Measurements from ENCODE around the gene MOB1A.
"Not testable (repeated sequence)": the region's sequence is repeated elsewhere in the genome, so short reads cannot be mapped to it uniquely, and the experiment has no call there.

MOB1A gene

DNA sequence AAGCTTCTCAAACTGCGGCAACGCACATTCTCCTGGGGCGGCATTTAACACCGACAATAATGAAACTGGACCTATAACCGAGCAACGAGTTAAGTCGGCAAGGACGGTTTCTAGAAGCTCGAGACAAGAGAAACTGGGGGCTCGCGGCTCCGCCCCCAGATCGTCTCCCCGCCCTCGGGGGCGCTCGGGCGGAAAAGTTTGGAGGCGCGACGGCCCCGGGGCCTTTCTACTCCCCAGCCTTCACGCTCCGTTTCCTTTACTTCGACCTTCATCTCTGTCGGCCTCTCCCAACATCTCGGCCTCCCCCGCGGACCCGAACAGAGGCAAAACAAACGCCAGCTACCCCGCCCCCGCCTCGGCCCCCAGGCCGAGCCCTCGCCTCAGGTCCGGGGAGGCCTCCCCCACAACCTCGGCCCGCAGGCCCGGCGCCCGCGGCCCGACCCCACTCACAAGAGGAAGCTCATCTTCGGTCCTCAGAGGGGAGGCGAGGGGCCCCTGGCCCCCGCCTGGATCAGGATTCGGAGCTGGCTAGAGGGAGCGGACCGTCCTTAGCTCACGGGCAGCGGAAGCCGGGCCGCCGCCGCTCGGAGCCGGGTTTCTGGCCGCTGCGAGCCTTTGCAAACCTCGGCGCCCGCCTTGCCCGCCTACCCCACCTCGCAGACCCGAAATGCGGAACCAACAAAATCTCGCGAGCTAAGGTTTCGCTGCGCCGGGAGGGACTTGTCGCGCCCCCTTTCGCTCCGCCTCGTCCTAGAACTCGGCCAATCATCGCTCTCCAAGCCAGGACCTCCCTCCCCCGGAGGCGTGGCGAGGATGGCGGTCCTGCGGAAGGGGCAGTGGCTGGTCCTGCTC, at the start of gene MOB1A:
Gene MOB1A, minus strand, starts transcription at position 669 of the 852 bp plus-strand sequence. Its CDS starts 205 bp downstream, at position 464.
- peak; percentile 96 to 97 for DNase-seq

DNA sequence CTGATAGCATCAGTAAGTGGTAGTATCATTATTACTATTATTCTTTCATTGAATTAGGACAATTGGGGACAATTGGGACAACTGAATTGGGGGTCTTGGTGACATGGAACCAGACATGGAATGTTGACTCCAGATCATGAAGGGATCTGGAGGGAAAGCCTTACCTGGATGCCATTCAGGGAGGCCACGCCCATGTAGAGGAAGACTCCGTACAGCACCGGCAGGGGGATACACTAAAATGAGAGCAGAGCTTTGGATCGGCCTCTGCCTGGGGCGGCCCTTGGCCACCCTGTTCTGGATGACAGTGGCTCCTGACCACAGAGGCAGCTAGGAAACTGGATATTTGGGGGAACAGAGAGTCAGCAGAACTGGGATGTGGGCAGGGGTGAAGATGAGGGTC, 49.0 kb upstream of the MOB1A start:
- DNase-seq, result no peak

DNA sequence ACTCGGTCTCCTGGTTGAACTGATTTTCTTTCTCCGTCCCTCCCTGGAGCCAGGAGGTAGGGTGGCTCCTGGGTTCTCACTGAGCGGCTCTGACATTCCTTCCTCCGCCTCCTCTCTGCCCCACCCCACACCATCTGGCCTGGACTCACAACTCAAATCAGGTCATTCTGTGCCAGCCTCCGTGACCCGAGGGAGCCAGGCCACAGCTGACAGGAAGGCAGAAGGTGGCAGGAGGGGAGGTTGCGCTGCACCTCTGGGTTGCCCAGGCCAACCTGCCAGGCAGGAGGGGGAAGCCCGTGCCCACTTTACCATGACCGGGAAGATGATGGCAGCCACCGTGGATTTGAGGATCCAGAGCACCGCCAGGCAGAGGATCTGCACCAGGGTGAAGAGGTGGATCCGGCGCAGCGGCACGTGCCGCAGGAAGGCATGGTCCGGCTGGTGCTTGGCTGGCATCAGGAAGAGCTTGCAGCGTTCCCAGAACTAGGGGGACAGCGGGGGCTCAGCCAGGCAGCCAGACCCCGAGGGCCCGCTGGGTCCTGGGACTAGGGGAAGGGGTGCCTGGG, 48.1 kb upstream of the MOB1A start:
- no peak for DNase-seq

DNA sequence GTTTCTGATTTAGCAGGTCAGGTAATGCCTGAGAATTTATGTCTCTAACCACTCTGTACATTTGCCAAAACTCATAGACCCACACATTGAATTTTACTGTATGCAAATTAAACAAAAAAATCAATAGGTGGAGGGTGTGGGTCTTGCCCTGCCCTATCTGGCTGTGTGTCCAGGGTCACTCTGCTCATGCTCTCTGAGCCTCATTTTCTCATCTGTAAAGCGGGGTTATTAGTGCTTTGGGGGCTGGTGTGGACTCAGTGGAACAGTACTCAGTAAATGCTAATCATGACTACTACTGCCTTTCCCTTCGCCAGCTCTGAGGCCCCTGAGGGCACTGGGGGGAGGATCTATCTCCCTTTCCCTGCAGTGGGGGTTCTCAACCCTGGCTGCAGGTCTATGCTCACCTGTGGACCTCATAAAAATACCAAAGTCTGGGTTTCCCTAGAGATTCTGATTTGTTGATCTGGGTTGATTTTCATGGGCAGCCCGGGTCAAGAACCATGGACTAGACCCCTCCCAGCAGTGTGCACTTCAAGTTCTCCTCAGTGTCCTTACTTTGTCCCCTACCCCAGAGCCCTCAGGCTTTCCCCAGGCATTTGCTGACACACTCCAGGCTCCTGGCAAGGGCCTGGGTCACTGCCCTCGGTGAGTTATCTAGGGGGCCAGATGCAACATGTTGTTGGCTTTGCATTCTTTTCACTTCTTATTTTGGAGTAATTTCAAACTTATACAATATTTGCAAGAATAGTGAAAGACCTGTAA, 47.2 kb upstream of the MOB1A start:
- DNase-seq, result no peak

DNA sequence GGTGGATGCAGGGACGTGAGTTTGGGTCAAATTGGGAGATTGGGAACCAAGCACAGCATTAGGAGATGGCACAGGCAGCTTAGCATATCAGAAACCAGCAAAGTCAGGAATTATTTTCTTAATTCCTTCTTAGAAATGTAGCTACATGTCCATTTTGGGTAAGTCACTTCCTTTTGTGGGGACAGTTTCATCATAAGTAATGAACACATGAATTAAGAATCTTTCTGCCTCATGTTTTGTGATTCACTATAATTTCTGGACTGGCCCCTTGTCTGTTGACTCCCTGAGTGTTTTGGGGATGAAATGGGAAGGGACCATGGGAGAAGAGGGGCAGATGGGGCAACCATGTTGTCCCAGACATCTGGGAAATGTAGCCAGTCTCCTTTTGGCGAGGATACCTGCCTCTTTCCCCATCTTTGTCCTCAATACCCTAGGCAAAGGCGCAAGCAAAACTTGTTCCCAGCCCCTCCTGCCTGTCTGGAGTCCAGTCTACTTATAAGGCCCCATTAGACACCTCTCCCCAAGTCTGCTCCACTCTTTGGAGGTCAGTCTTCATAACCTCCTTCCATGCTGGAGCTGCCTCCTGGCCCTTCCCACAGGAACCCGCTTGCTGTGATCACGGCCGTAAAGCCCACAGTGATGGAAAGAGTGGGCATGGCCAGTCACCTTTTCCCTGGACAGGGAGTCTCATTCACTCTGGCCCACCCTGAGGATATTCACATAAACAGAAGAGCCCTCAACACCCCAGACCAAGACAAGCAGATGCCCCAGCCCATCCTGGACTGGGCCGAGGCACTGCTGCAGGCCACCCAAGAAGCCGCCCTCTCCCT, 45.5 kb upstream of the MOB1A start:
- no peak for DNase-seq

- DNase-seq, result no peak
These were observed 43.6 kb upstream of the MOB1A start for GRCh38 chr2:74222300-74222650.

DNA sequence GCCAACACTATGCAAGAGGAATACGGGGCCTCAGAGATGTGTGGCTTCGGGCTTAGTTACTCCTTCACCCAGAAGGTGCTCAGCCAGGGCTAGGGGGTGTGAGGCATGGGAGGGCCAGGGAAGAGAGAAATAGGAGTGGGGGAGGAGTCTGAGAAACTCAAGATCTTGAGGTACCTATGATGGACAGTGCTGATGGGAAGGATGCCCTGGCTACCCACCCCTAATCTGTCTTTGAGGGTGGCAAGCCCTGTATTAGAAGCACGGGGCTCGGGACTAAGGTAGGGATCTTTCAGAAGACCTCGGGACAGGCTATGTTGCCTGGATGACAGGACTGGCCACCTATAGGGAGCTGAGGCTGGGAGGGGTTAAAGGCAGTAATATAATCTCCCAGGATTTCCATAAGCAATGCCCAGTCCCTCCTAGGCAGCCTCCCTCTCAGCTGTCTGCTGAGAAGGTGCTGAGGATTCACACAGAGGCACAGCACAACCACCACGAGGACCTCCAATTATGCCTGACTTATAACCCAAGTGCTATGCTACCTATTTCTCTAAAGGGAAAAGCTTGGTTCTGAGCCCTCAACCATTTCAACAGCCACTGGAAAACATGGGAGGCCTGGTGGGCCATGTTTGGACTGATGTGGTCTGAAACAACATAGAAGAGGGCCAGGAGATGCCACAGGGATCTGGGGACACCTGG, 43.1 kb upstream of the MOB1A start:
- no peak for DNase-seq

- no peak for DNase-seq
These were observed 42.4 kb upstream of the MOB1A start for GRCh38 chr2:74221091-74221490.

- no peak for DNase-seq
These were observed 41.3 kb upstream of the MOB1A start for GRCh38 chr2:74219846-74220486.

- DNase-seq, result no peak
These were observed 38.0 kb upstream of the MOB1A start for GRCh38 chr2:74216642-74217041.

DNA sequence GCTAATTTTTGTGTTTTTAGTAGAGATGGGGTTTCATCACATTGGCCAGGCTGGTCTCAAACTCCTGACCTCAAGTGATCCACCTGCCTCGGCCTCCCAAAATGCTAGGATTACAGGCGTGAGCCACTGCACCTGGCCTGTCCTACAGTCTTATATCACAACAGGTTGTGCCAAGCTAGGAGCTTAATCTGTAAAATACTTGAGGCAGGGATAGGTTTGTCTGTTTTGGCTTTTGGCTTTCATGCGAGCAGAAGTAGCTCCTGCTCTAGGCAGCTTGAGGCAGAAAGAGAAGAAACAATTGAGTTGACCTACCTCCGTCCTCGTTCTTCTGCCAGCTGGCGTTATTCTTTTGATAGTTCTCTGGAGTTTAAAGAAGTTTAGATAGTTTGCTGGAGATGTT, 37.1 kb upstream of the MOB1A start:
- DNase-seq, result not testable (repeated sequence)

GRCh38 chr2:74212702-74213410, 34.2 kb upstream of the MOB1A start:
- no peak for DNase-seq

DNA sequence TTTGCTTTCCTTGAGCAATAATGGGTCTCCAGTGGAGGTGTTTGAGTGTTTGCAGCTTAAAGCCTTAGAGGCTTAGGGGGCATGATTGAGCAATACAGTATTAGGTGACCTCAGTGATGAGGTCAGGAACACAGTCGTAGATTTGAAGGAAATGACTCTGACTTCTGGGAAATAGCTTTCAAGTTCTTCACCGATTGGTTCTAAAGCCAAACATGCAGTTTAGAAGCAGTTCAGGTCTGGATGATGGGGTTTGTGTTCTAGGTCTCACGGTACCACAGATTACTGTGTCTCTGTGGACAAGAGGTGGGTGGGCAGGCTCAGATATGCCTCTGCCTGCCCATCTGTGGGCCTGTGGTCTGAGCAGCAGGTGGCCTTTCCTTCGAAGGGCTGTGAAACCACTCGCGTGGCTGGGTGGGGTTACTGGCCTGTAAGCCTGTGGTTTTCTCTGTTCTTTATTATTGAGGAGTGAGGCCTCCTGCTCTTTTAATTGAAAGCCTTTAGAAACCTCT, 27.6 kb upstream of the MOB1A start:
- DNase-seq, result peak in 1 of 2 experiments; percentile 29

GRCh38 chr2:74205596-74205995, 26.9 kb upstream of the MOB1A start:
- DNase-seq, result no peak

GRCh38 chr2:74205113-74205512, 26.4 kb upstream of the MOB1A start:
- DNase-seq, result no peak

DNA sequence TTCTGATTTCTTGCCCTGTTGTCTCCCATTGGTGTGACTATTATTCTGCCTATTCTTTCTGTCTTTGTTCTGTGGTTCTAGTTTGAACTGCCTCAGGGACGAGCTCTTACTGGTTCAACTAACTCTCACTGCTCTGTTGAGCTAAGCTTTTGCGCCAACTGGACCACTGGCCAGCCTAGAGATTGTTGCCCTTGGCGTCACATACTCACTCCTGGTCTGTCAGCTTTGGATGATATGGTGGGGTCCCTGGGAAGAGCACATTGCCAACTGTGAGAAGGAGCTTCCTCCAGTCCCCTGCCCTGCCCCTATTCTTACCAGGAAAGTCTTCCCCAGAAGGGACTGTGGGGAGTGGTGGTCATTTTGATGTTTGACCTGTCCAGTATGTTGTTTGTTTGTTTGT, 25.8 kb upstream of the MOB1A start:
- DNase-seq, result no peak

GRCh38 chr2:74201596-74201995, 22.9 kb upstream of the MOB1A start:
- DNase-seq, result no peak

GRCh38 chr2:74201196-74201595, 22.5 kb upstream of the MOB1A start:
- DNase-seq, result no peak

DNA sequence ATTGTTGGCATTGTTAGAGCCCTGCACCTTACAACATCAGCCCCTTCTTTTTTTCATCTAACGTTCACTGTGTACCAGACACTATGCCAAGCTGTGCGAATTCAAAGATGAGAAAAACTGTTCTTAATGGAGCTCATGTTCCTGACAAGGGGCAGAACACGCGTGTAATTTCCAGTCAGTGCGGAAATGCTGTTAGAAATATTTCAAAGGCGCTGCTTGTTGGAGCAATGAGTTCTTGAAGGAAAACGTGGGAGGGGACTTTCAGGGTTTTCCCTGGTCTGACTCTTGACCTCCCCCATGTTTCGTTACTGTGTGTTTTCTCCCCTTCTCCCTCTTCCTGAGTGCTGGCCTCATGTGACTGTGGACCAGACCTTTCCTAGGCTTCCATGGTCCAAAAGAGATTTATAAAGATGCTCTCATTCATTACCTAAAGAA, 21.2 kb upstream of the MOB1A start:
- DNase-seq, result peak in 1 of 2 experiments; percentile 48

DNA sequence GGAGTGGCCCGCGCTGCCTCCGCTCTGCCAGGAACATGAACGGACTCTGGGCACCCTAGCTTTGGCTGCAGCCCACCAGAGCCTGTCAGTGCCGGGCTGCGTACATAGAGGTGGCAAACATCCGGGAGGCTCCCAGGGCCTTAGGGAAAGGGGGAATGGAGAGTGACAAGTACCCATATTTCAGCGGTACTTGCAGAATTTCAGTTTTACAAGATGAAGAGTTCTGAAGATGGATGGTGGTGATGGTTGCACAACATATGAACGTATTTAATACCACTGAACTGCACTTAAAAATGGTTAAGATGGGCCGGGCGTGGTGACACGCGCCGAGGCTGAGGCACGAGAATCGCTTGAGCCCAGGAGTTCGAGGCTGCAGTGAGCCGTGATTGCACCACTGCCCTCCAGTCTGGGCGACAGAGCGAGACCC, 20.6 kb upstream of the MOB1A start:
- DNase-seq, result no peak
